GM18508 (cell line): ENCODE measurements around the gene RRM2.
"Not testable (repeated sequence)": the region's sequence is repeated elsewhere in the genome, so short reads cannot be mapped to it uniquely, and the experiment has no call there.

Experiments used
- ATAC-seq: cut with Tn5 transposase; IDR thresholded peaks from one replicate; pipeline ENCODE4 v1.9.1; 2021; ENCODE audit warnings: moderate number of reproducible peaks; ENCODE audit not compliant: insufficient read depth, unreplicated experiment

Gene RRM2

DNA sequence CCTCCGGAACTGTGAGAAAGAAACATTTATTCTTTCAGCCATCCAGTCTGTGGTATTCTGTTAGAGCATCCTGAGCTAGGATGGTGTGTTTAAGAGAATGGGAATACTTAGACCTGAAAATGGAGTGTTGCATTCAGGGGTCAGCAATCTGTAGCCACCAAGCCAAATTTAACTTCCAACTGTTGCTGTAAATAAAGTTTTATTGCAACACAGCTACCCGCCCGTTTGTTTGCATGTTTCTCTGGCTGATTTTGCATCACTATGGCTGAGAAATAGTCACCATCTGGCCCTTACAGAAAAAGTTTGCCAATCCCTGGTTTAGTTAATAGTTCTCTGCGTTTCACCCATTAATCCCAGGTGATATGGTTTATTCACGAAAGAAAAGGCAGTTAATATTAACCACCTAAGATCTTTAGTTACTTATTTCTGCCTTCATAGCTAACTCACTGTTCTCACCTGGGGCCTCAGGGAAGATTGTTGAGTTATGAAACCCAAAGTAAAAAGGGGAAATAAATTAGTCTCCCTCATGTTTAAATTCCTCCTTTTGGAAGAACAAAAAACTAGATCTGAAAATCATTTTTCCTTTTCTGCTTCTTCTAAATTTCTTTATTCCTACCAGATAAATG is 32.9 kb upstream of the RRM2 start:
- ATAC-seq, result no peak

GRCh38 chr2:10091182-10091888 is 31.2 kb upstream of the RRM2 start:
- no peak for ATAC-seq

DNA sequence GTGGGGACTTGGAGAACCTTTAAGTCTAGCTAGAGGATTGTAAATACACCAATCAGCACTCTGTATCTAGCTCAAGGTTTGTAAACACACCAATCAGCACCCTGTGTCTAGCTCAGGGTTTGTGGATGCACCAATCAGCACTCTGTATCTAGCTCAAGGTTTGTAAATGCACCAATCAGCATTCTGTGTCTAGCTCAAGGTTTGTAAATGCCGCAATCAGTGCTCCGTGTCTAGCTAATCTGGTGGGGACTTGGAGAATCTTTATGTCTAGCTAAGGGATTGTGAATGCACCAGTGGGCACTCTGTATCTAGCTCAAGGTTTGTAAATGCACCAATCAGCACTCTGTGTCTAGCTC is 30.7 kb upstream of the RRM2 start:
- ATAC-seq, result not testable (repeated sequence)

DNA sequence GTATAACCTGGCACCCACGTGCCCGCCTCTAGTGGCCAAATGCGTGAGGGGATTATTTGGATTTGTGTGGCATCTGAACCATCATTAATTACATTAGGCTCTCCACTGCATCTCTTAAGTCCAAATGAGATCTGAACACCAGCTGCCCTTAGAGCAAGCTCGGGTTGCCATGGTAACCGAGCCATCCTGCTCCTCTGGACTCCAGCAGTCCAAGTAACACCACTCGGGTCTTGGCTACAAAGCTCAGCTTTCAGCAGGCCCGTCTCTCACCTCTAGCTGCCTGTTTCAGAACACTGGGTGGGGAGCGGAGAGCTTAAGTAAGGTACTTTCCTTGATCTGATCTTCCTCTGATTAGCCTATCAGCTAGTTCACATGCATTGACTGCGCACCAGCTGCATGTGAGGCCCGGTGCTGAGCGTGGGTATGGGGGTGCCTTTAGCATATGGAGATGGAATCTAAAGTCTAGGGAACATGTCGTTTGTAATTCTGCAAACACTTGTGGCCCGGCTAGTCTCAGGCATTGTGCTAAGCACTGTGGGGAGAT is 28.2 kb upstream of the RRM2 start:
- ATAC-seq, result no peak

- no peak for ATAC-seq
Observed at GRCh38 chr2:10095175-10095574, 27.4 kb upstream of the RRM2 start.

GRCh38 chr2:10096641-10097040 is 25.9 kb upstream of the RRM2 start:
- ATAC-seq, result no peak

DNA sequence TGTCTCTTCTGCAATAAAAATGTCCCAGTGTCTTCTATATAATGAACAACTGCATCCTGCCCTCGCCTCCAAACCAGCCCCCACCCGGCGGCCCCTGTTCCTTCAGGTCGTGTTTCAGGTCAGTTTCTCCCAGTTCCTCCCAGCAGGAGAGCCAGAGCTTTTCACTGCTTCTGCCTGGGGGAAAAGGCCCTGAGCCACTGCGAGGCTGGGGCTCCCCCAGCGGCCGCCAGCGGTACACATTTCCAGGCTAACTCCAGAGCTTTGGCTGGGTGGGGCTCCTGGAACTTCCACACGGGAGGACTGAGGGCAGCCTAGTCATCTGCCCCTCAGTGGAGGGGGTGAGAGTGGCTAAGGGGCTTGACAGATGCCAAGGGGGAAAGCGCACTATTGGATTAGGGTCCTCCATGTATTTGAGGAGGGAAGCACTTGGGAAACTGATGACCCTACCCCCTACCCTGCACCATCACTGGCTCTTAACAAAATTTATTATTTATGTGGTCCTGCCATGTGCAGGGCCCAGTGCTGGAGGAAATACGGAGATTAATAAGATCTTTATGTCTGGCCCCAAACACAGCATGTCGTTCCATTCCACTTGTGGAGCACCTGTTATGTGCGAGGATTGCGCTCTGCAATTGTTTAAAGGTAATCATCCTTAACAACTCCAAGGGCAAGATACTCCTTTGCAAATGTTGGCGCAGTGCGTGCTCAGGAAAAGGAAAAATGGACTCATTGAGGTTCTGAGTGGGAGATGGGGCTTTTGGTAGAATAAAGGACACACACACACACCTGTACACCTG is 25.0 kb upstream of the RRM2 start:
- no peak for ATAC-seq

GRCh38 chr2:10101491-10101890 is 21.0 kb upstream of the RRM2 start:
- ATAC-seq, result no peak

GRCh38 chr2:10103179-10103578 is 19.4 kb upstream of the RRM2 start:
- ATAC-seq, result no peak

- not testable (repeated sequence) for ATAC-seq
Observed at GRCh38 chr2:10104906-10105305, 17.6 kb upstream of the RRM2 start.

GRCh38 chr2:10109311-10109710 is 13.2 kb upstream of the RRM2 start:
- ATAC-seq, result no peak

GRCh38 chr2:10119027-10119325 is 3.6 kb upstream of the RRM2 start:
- no peak for ATAC-seq

DNA sequence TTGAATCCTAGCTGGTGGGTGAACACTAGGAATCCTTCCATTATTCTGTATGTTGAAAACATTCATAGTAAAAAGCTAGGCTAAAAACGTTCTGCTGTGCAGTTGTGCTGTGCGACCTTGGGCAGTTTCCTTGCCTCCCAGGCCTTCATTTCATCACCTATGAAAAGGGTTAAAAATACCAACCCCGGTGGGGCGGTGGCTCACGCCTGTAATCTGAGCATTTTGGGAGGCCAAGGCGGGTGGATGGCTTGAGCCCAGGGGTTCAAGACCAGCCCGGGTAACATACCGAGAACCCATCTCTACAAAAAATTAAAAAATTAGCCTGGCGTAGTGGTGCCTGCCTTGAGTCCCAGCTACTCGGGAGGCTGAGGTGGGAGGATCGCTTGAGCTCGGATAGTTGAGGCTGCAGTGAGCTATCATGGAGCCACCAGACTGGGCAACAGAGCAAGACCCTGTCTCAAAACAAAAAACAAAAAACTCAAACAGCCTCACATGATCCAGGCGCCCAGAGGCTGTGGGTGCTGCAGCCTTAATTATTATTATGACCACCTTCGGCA is 2.9 kb upstream of the RRM2 start:
- no peak for ATAC-seq

DNA sequence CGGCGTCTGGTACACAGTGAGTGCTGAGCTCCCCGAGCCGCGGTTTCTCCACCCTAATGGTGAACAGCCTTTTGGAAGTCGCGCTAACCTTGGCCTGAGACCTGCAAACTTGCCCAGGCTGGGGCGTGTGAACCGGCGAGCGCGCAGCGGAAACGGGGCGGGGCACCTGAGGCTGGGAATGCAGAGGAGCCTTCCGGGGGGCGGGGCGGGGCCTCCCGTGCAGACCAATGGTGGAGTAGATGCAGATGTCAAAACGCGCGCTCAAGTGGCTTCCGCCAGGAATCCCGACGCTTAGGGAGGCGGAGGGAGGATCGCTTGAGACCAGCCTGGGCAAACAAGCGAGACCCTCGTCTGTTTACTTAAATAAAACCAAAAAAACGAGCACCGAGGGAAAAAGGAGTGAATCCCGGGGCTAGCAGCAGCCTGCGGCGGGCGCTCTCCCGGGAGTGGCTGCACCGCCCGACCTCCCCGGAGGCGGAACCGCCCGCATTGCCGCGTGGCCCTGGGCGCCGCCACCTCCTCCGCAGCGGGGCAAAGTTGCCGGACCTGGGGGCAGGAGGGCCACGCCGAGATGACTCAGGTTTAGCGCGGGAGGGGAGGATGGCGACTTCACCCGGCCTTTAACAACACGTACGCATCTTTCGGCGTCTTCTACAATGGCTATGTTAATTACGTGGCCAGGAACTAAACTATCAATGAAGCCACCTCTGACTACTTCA is 2.2 kb upstream of the RRM2 start:
- no peak for ATAC-seq

DNA sequence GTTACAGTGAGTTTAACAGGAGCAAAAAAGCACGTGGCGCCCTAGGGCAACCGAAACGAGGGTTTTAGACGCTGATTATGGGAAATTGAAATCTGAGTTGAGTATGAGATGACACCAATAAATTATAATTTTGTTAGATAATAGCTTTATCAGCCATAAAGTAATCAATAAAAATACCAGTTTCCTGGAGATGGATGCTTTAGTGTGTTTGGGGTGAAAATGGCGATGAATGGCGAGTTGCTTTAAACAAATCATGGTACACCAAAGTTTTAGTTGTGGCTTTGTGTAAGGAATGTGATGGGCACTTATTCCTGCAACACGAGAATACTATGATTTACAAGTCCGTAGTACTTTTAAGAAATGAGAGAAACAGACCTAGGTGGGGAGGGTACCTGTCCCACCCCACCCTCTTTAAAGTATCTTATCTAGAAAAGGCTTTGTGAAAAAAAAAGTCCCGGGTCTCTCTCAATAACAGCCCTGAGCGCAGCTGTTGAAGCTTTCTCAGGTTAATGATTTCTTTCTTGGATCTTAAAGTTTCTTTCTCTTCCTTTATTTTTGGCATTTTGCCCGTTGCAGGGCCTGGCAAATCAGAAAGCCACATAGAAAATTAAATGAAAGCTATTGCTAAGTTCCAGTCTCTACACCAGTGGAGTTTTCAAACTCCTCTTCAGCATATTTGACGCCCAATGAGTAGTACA is 1.5 kb upstream of the RRM2 start:
- ATAC-seq, result no peak

- ATAC-seq, result no peak
Observed at GRCh38 chr2:10123281-10123680, 742 bp downstream of the RRM2 start.

- ATAC-seq, result no peak
Observed at GRCh38 chr2:10124538-10125045, 2.1 kb downstream of the RRM2 start.

- ATAC-seq, result no peak
Observed at GRCh38 chr2:10125842-10126631, 3.5 kb downstream of the RRM2 start.

GRCh38 chr2:10126632-10127026 is 4.1 kb downstream of the RRM2 start:
- no peak for ATAC-seq
